Upper lobe of left lung (tissue), 6 donors: ENCODE measurements around the gene FTO. TPM values are rescaled to one million over a fixed set of nuclear protein-coding genes. Genes with fewer than 3 reads are reported as not detected.

Experiments used
- ATAC-seq, 2 donors: fragments of 200-7000 bp; cut with Tn5 transposase; one replicate each; pipeline ENCODE4 v1.9.1; 2022; ENCODE audit warnings: mild to moderate bottlenecking in 2 of 2, moderate library complexity in 2 of 2; ENCODE audit not compliant: low FRiP score in 2 of 2
- DNase-seq, 2 donors: peaks; one replicate each; pipeline ENCODE4 v3.0.0-alpha.2; 2019 to 2020
- H3K27ac ChIP-seq, 4 donors: fragments of 200-600 bp; sonication (generic); one replicate each; pipeline ENCODE4 v1.5.1; 2016 to 2019
- H3K27me3 ChIP-seq, 4 donors: fragments of 200-600 bp; sonication (generic); one replicate each; pipeline ENCODE4 v1.5.1; 2017 to 2019
- H3K36me3 ChIP-seq, 4 donors: fragments of 200-600 bp; sonication (generic); one replicate each; pipeline ENCODE4 v1.5.1; 2016 to 2019
- H3K4me1 ChIP-seq, 4 donors: fragments of 200-600 bp; sonication (generic); one replicate each; pipeline ENCODE4 v1.5.1; 2018 to 2019
- H3K4me3 ChIP-seq, 4 donors: fragments of 200-600 bp; sonication (generic); one replicate each; pipeline ENCODE4 v1.5.1; 2017 to 2019; ENCODE audit warnings: mild to moderate bottlenecking in 2 of 4, moderate library complexity in 1 of 4
- H3K9me3 ChIP-seq, 4 donors: fragments of 200-600 bp; sonication (generic); one replicate each; pipeline ENCODE4 v1.5.1; 2018 to 2019
- EP300 ChIP-seq, 4 donors: sonication (generic); formaldehyde crosslinking; IDR thresholded peaks; one replicate each; pipeline ENCODE4 v1.5.1; 2017; ENCODE audit warnings: antibody characterized with exemption in 4 of 4, control low read depth in 2 of 4
- POLR2A ChIP-seq, 4 donors: fragments of 450-650 bp; IDR thresholded peaks; one replicate each; pipeline ENCODE4 v1.5.1; 2016 to 2017; ENCODE audit warnings: antibody characterized with exemption in 4 of 4, mild to moderate bottlenecking in 2 of 4
- POLR2AphosphoS5 ChIP-seq, 2 donors: sonication (generic); formaldehyde crosslinking; IDR thresholded peaks; one replicate each; pipeline ENCODE4 v1.5.1; 2017; ENCODE audit warnings: antibody characterized with exemption in 2 of 2
- WGBS, 2 donors: methylation state at CpG; one replicate each; pipeline ENCODE4 v1.1.5; 2017 to 2018; 5-methylcytosine and 5-hydroxymethylcytosine counted together
- total RNA-seq, 6 donors: library from RNA; depleted of rRNA in 4 of 6; stranded (reverse); fragments of >200 nt in 4 of 6; gene quantifications; one replicate each; pipeline versions ENCODE4 v1.1.0 to v1.2.1, GENCODE V29; 2016 to 2021
- TF ChIP-seq, protein P1 (sequence below), 6 experiments: fragments of 450-650 bp in 4 of 6; fragments of 200-600 bp in 2 of 6; sonication (generic) in 2 of 6; IDR thresholded peaks; one replicate each; pipeline ENCODE4 v1.5.1; 2016 to 2019; ENCODE audit warnings: antibody characterized with exemption in 6 of 6
- donor health status: DM: no; HTN: no; CAD: no; lungs with moderate emphysema.
- donor health status: DM: no; HTN: yes; CAD: no; lungs with severe emphysema.

The FTO gene
- total RNA-seq, 6 donors from 2014 or later, result 62.9 to 114 (median 75.4) TPM

- H3K4me3 ChIP-seq, result no peak overlapping the region
- WGBS, 2 donors, result 84 to 86% methylated on average over 10 of the region's 10 CpGs
- H3K4me1 ChIP-seq, result no peaks in the 10 kb centered on the region
- no peaks in the 10 kb centered on the region for H3K27me3 ChIP-seq
- DNase-seq (no peak), ATAC-seq (no peak)
- H3K27ac ChIP-seq, result no peak overlapping the region
- H3K9me3 ChIP-seq, result no peaks in the 10 kb centered on the region
- TF ChIP-seq POLR2A (IDR thresholded peaks at IDR 0.05), result no peak
- TF ChIP-seq POLR2AphosphoS5 (IDR thresholded peaks at IDR 0.05), result no peak
- TF ChIP-seq EP300 (IDR thresholded peaks at IDR 0.05), result no peak
- TF ChIP-seq, protein P1, sequence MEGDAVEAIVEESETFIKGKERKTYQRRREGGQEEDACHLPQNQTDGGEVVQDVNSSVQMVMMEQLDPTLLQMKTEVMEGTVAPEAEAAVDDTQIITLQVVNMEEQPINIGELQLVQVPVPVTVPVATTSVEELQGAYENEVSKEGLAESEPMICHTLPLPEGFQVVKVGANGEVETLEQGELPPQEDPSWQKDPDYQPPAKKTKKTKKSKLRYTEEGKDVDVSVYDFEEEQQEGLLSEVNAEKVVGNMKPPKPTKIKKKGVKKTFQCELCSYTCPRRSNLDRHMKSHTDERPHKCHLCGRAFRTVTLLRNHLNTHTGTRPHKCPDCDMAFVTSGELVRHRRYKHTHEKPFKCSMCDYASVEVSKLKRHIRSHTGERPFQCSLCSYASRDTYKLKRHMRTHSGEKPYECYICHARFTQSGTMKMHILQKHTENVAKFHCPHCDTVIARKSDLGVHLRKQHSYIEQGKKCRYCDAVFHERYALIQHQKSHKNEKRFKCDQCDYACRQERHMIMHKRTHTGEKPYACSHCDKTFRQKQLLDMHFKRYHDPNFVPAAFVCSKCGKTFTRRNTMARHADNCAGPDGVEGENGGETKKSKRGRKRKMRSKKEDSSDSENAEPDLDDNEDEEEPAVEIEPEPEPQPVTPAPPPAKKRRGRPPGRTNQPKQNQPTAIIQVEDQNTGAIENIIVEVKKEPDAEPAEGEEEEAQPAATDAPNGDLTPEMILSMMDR (IDR thresholded peaks at IDR 0.05), result no peak
- no peaks in the 10 kb centered on the region for H3K36me3 ChIP-seq
Measured at GRCh38 chr16:54102888-54103866, 399.2 kb downstream of the FTO start.

GRCh38 chr16:54106057-54106456, 402.1 kb downstream of the FTO start:
- H3K27ac ChIP-seq, result no peak overlapping the region
- DNase-seq (no peak), ATAC-seq (no peak)
- H3K27me3 ChIP-seq, result no peaks in the 10 kb centered on the region
- no peaks in the 10 kb centered on the region for H3K4me1 ChIP-seq
- no peaks in the 10 kb centered on the region for H3K9me3 ChIP-seq
- H3K4me3 ChIP-seq, result no peak overlapping the region
- no peaks in the 10 kb centered on the region for H3K36me3 ChIP-seq
- TF ChIP-seq, protein P1 (IDR thresholded peaks at IDR 0.05), result no peak
- TF ChIP-seq POLR2A (IDR thresholded peaks at IDR 0.05) (no peak), EP300 (IDR thresholded peaks at IDR 0.05) (no peak), POLR2AphosphoS5 (IDR thresholded peaks at IDR 0.05) (no peak)
- 73 to 87% methylated on average over 5 of the region's 5 CpGs for WGBS, 2 donors

DNA sequence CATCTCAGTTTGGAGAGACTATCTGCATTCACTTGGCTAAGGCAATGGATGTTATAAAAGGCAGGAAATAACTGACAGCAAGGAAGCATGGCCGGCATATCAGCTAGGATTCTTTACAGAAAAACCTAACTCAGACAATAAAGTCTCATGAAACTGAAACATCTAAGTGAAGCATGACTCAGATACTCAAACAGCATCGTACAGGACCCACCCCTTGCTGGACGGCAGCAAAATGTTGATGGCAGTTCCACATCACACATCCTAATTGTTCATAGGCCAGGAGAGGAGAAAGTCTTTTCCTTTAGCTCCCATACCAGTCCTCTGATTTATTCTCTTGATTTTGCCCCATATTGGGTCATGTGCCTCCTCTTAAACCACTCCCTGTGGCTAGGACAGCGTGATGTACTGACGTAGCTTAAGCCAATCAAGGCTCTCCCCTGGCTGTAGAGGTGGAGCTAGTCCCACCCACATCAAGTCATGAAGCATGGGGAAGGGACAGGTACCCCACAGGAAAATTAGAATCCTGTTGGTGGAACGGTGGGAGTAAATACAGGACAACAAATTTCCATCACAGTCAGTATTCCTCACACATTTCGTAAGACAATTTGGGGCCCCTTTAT, 403.7 kb downstream of the FTO start:
- ATAC-seq, result no peak

DNA sequence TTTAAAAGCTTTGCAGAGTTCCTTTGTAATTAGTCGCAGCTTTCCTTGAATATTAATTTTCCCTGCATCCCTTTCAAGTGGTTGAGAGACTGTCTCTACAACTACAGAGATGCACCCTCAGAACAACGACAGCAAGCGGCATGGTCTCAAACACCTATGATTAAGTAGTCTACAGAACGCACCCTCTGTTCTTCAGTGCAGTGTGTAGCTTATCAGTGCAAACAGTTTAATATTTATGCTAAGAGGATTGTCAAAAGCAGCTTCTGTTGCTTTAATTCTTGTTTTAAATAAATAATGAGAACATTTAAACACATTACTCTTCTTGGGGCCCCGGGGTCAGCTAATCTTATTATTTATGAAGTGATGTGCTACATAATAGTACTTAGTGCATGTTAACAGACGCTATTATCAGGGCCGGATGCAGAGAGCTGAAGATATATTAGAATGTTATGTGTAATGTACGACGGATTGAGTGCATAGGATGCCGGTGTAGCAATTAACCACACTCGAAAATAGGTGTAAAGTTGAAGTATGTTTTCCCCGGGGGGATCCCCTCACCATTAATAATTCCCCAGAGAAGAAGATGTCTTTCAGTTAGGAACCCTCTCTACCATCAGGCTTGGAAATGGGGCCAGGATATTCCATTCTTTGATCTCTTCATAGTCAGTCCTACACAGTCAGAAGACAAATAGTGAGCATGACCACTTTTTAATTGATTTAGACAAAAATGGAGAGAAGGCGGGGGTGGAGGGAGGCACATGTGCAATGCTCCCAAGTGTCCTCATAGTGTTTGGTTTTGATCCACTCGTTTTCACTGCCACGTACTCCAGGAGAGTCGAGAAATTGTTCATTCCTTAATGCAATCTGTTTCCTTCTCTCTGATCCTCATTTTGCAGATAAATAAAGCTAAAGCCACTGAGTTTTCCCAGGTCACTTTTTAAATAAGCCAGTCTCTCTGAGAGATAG, 406.3 kb downstream of the FTO start:
- H3K9me3 ChIP-seq, result no peaks in the 10 kb centered on the region
- no peak for ATAC-seq
- H3K4me1 ChIP-seq, result no peaks in the 10 kb centered on the region
- peaks cover 0 to 35% (median 20%) of the 10 kb centered on the region in 4 donors for H3K36me3 ChIP-seq
- H3K27ac ChIP-seq, result no peak overlapping the region
- no peak for DNase-seq
- H3K27me3 ChIP-seq, result no peaks in the 10 kb centered on the region
- WGBS, 2 donors, result 56 to 71% methylated on average over 16 of the region's 16 CpGs
- TF ChIP-seq POLR2A (IDR thresholded peaks at IDR 0.05), result no peak
- no peak for TF ChIP-seq POLR2AphosphoS5 (IDR thresholded peaks at IDR 0.05)
- TF ChIP-seq, protein P1 (IDR thresholded peaks at IDR 0.05), result no peak
- no peak for TF ChIP-seq EP300 (IDR thresholded peaks at IDR 0.05)
- H3K4me3 ChIP-seq, result no peak overlapping the region

More for the DNA sequence above, 403.7 kb downstream of the FTO start:
- Histone ChIP-seq H3K4me1 (no peaks in the 10 kb centered on the region), H3K27ac (no peak overlapping the region), H3K9me3 (no peaks in the 10 kb centered on the region), H3K4me3 (no peak overlapping the region), H3K27me3 (no peaks in the 10 kb centered on the region), H3K36me3 (peaks cover 0 to 14% (median 8%) of the 10 kb centered on the region in 4 donors)
- TF ChIP-seq, protein P1 (IDR thresholded peaks at IDR 0.05), result no peak
- TF ChIP-seq POLR2AphosphoS5 (IDR thresholded peaks at IDR 0.05) (no peak), POLR2A (IDR thresholded peaks at IDR 0.05) (no peak), EP300 (IDR thresholded peaks at IDR 0.05) (no peak)
- no peak for DNase-seq
- WGBS, 2 donors, result 65 to 83% methylated on average over 7 of the region's 7 CpGs
